ENCODE data around the gene GFOD1. TPM values are rescaled to one million over a fixed set of nuclear protein-coding genes. Genes with fewer than 3 reads are reported as not detected.

GFOD1 gene
- total and polyA plus RNA-seq, 10 of the 15 experiments (the other 5 are each of a cell fraction or from before 2014, with no cell fraction given), result 6.5 to 41.4 (median 16.0) TPM

GRCh38 chr6:13469693-13470092 is 17.7 kb downstream of the GFOD1 start:
- ChIA-PET SMC1A (ENCODE audit: uncharacterized antibody, unreplicated experiment) (interaction anchor here (6.7 to 6.8 kb wide), 2 partner anchors 11 to 16 kb away, joined by 50 to 55 read pairs; partner anchors contain the start of gene GFOD1), CTCF (interaction anchor here (1.2 kb wide), 1 partner anchor 41 kb away, joined by 3 read pairs; no protein-coding TSS in a partner anchor), POLR2A (no interaction called here), RAD21 (ENCODE audit: unreplicated experiment) (interaction anchor here (1.0 to 1.4 kb wide), 2 partner anchors 9 to 17 kb away, joined by 3 to 5 read pairs; no protein-coding TSS in a partner anchor)
- H3K36me3 ChIP-seq (ENCODE audit: control insufficient read depth in 2 of 2, insufficient read depth in 2 of 2, low read length in 1 of 2), result peaks cover 6 to 8% of the 10 kb centered on the region in 2 experiments
- no peak overlapping the region for H3K4me2 ChIP-seq (ENCODE audit: control insufficient read depth, insufficient read depth)
- in situ Hi-C loops (cut with MboI) (no loop called here), intact Hi-C loops (cut with micrococcal nuclease; ENCODE audit: unreplicated experiment) (loop anchor here (5.0 kb wide), 2 partner anchors 42 to 92 kb away; no protein-coding TSS in a partner anchor)
- H2AFZ ChIP-seq (ENCODE audit: control insufficient read depth, low read depth, low read length), result no peak overlapping the region
- FAIRE-seq (no peak), ATAC-seq (no peak), DNase-seq (ENCODE audit: low read depth, low spot score) (no peak)
- 0 out of 2 replicates have a peak overlapping the region, but pooled peaks have one; percentile 5 for H3K27ac ChIP-seq (ENCODE audit: control insufficient read depth, insufficient read depth)
- H3K9me3 ChIP-seq (replicated peaks; ENCODE audit: control insufficient read depth, insufficient read depth, low read length), result peaks cover 2% of the 10 kb centered on the region; the same call in 1 of the 3 replicates
- no TSS peak for BruUV-seq (replicated peaks)
- 93% methylated on average over 2 of the region's 2 CpGs for WGBS (ENCODE audit: insufficient coverage, insufficient replicate concordance, low lambda C conversion rate, missing lambda C conversion rate)
- TF ChIP-seq ESRRA (IDR thresholded peaks at IDR 0.05; ENCODE audit: low read length) (no peak), ATF7 (IDR thresholded peaks at IDR 0.05; ENCODE audit: low read depth) (no peak), MTA2 (IDR thresholded peaks at IDR 0.05; ENCODE audit: low read depth) (no peak), CUX1 (IDR thresholded peaks at IDR 0.05; ENCODE audit: insufficient replicate concordance, low read depth, low read length) (no peak), E2F8 (IDR thresholded peaks at IDR 0.05; ENCODE audit: low read depth, partially characterized antibody) (no peak), POLR2AphosphoS2 (IDR thresholded peaks at IDR 0.05; ENCODE audit: low read depth, low read length) (no peak), ZSCAN29 (IDR thresholded peaks at IDR 0.05) (no peak), HDAC6 (IDR thresholded peaks at IDR 0.05; ENCODE audit: unreplicated experiment) (no peak), SUZ12 (IDR thresholded peaks at IDR 0.05; ENCODE audit: unreplicated experiment) (no peak), RAD21 (IDR thresholded peaks at IDR 0.05; ENCODE audit: insufficient read depth, low read depth, low read length) (no peak), ELK1 (IDR thresholded peaks at IDR 0.05; ENCODE audit: low read depth, low read length) (no peak), SP1 (IDR thresholded peaks at IDR 0.05; ENCODE audit: low read depth, low read length) (no peak)
- peaks cover 54% of the 10 kb centered on the region for H3K4me1 ChIP-seq (ENCODE audit: control insufficient read depth, insufficient read depth, low read length)
- H3K27me3 ChIP-seq (replicated peaks in 1 of 2; ENCODE audit: control insufficient read depth in 2 of 2, insufficient read depth in 2 of 2, low read length in 1 of 2), result no peaks in the 10 kb centered on the region
- H3K4me3 ChIP-seq, result no peak overlapping the region
- no peaks in the 10 kb centered on the region for H4K20me1 ChIP-seq (ENCODE audit: control insufficient read depth, insufficient read depth)
- H3K79me2 ChIP-seq (ENCODE audit: control insufficient read depth, insufficient read depth, low read length), result peaks cover 78% of the 10 kb centered on the region
- no peak overlapping the region for H3K9ac ChIP-seq (ENCODE audit: control insufficient read depth, insufficient read depth, low read length)

Data from GM12878 (cell line).